NOMO-1 (cell line): ENCODE measurements around the gene CFAP99.

Experiments used
- DNase-seq, 2 experiments: peaks; one replicate each; lab custom pipeline; 2025; ENCODE audit not compliant: unreplicated experiment in 2 of 2; lab: John Stamatoyannopoulos, UW

The CFAP99 gene

DNA sequence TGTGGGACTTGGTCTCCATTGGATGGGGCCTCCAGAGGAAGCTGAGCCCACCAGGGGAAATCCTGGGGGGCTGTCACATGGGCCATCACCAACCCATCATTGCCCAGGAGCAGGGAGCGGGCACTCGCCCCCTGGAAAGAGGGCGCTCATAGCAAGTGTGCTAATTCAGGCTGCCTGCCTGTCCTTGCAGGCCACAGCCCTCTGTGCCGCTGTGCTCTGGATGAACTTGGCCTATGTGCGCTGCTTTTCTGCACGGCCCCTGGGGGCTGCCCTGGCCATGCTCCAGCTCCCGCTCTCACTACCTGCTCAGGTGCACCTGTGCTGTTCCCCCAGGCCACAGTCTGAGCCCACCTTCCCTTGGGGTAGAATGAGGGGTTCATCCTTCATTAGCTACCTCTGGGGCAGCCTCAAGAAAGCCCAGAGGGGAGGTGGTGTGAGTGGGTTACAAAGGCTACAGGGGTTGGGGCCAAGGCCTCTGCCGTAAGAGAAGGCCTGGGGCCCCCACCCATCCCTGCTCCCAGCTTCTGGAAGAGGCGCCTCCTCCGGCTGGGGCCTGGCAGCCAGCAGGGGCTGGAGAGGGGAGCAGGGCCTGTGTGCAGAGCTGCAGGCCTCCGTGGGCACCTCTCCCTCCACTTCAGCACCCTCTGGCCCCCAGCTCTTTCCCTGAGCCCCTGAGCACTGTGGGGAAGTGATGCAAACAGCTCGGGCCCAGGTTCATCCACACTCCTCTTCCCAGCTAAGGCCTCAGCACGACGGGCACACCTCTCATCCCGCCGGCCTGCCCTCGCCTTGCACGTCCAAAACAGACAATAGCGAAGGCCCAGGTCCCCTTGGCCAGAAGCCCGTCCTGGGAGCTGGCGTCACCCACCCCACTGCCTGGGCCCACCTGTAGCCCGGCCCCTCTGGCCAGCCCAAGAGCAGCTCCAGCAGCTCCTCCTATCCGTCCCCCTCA lies 8.9 kb downstream of the CFAP99 start:
- no peak for DNase-seq

DNA sequence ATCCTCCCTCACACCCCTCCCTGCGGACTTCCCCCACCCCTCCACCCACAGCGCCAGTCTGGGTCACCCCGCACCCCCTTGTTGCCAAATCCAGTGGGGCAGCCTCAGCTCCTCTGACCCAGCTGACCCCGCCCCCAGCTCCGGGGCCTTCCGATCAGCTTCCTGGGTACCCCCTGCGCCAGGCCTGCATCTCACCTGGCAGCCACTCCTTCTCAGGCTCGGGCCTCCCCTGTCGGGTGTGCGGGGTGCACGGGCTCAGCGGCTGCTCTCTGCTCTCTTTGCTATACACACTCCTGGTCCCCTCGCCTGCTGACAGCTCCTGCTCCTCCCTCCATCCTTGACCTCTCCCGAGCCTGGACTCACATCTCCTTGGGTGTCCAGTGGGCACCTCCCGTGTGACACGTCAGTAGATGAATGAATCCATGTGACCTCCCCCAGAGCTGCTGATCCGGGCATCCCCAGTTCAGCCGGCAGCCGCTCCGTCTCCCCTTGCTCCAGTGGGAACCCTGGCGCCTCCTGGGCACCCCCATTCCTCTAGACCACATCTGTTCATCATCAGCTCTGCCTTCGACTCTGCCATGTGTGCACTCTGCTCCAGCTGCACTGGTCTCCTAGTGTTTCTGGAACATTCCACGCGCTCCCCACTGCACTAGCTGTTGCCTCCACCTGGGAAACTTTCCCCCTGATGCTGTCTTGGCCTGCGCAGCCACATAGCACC lies 9.9 kb downstream of the CFAP99 start:
- DNase-seq, result no peak

DNA sequence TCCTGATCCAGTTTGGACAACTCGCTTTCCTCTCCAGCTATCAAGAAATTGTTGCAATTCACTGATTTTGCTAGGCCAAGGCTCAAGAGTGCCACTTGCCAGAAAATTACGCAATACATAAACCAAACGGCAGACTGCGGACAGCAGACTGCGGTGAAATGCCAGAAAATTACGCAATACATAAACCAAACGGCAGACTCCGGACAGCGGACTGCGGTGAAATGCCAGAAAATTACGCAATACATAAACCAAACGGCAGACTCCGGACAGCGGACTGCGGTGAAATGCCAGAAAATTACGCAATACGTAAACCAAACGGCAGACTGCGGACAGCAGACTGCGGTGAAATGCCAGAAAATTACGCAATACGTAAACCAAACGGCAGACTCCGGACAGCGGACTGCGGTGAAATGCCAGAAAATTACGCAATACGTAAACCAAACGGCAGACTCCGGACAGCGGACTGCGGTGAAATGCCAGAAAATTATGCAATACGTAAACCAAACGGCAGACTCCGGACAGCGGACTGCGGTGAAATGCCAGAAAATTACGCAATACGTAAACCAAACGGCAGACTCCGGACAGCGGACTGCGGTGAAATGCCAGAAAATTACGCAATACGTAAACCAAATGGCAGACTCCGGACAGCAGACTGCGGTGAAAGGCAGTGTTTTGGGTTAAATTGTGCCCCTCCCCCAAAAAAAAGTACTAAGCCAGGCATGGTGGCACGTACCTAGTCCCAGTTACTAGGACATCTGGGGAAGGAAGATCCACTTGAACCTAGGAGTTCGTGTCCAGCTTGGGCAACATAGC lies 11.4 kb downstream of the CFAP99 start:
- peak in 1 of 2 experiments; percentile 3 for DNase-seq

DNA sequence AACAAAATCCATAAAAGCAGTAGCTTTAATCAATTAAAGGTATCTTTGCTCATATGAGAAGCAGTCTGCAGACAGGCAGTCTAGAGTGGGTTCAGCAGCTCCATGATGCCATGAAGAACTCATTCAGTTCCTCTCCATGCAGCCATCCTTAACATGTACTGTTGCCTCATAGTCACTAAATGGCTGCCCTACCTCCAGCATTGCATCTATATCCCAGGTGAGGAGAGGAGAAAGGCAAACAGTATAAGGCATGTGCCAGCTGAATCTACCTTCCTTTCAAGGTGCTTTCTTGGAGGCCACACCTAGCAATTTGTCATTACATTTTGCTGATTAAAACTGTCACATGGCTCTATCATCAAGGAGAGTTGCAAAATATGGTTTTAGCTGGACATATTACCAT lies 13.2 kb downstream of the CFAP99 start:
- DNase-seq, result no peak

GRCh38 chr4:2432991-2433530 lies 14.3 kb downstream of the CFAP99 start:
- no peak for DNase-seq

- no peak for DNase-seq
Observed at GRCh38 chr4:2433609-2434350, 15.0 kb downstream of the CFAP99 start.

DNA sequence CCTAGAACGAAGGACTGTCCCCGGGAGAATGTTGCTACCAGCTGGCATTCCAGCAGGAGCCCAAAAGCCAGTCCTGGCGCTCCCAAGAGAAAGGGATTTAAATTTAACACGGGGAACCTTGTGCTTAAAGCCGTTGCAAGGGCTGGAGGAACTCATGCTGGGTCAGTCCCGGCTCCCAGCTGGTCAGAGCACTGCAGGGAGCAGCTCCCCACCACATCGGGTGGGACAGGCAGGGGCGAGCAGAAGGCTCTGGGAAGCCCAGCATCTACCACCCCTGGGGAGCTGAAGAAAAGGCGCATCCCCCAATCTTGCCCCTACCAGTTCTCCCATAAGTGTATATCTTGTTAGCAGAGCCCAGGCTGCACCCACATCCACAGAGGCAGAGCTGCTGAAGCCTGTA lies 15.7 kb downstream of the CFAP99 start:
- DNase-seq, result no peak

DNA sequence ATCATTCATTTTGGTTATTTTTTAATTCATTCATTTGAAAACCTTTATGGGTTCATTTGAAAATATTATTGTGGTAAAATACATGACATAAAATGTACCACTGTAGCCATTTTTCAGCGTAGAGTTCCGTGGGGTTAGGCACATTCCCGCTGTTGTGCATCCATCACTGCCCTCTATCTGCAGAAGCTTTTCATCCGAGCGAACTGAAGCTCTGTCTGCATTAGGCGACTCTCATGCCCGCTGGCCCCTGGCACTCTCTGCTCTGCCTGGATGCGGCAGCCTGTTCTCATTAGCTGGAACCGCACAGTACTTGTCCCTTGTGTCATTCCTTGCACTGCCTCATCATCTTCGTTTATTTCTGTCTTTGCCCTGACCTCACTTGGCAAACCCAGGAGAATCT lies 17.5 kb downstream of the CFAP99 start:
- DNase-seq, result no peak

- no peak for DNase-seq
Observed at GRCh38 chr4:2436761-2437474, 18.2 kb downstream of the CFAP99 start.

DNA sequence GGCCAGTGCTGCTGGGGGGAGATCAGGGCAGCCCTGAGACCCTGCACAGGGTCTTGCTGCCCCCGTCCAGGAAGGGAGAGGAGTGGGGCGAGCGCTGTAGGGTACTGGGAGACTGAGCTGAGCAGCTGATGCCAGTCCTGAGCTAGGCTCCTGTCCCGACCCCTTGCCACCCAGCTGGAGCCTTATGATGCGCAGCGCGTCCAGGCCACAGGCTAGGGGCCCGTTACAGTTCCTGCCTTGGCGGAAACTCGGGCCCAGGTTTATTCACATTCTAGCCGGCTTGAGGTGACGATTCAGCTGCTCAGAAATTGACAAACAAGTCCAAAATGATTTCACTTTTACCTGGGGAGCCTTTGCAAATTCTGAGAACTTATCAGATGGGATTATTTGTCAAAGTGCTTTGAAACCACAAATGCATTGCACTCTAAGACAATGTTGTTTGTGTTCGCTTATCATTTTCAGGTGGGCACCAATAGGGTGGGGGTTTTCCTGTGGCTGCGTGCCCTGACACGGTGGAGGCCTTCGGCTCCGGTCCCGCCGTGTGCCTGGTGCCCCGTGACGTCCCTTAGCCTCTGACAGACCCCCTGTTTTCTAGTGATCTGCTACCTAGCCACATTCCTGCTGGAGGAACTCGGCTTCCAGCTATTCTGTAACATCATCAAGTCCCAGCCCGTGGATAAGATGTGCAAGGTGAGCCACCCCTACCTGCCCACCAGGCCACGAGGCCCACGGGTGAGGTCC lies 18.9 kb downstream of the CFAP99 start:
- no peak for DNase-seq

DNA sequence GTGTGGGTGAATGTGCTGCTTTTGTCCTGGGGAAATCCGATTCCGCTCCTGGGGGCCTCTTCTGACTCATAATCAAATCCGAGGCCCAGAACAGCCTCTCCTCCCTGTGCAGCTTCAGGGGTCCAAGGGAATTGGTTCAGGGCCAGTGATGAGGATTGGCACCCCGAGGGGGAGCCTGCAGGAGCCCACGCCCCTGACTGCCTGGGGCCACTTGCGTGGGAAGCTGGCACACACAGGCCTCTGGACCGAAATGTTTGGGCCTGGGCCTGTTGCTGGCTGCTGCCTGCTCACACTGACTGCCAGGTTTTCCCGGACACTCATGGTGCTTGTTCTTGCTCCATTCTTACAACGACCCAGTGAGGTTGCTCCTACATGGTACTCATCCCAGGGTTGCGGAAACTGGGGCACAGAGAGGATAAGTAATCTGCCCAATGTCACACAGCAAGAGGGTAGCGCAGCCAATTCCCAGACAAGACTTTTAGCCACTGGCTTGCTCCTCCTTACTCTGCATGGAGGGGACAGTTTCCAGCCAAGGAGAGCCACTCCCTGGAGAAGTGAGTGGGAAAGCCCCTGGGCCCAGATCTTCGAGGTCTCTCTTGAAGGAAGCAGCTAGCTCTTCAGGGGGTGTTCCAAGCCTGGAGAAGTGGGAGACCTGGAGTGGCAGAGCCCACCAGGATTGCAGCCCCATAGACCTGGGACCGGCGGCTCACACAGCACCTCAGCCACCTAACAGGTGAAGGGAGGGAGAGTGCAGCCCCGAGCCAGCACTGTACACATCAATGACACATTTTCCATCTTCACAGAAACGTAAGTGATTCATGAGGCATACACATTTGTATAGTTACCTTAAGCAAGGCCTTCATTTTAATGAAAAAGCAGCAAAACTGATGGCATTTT lies 20.3 kb downstream of the CFAP99 start:
- DNase-seq, result no peak

- DNase-seq, result peak; percentile 70 to 72
Observed at GRCh38 chr4:2441393-2442174, 22.8 kb downstream of the CFAP99 start.

GRCh38 chr4:2442175-2442993 lies 23.6 kb downstream of the CFAP99 start:
- no peak for DNase-seq

- DNase-seq, result no peak
Observed at GRCh38 chr4:2443061-2443730, 24.4 kb downstream of the CFAP99 start.

DNA sequence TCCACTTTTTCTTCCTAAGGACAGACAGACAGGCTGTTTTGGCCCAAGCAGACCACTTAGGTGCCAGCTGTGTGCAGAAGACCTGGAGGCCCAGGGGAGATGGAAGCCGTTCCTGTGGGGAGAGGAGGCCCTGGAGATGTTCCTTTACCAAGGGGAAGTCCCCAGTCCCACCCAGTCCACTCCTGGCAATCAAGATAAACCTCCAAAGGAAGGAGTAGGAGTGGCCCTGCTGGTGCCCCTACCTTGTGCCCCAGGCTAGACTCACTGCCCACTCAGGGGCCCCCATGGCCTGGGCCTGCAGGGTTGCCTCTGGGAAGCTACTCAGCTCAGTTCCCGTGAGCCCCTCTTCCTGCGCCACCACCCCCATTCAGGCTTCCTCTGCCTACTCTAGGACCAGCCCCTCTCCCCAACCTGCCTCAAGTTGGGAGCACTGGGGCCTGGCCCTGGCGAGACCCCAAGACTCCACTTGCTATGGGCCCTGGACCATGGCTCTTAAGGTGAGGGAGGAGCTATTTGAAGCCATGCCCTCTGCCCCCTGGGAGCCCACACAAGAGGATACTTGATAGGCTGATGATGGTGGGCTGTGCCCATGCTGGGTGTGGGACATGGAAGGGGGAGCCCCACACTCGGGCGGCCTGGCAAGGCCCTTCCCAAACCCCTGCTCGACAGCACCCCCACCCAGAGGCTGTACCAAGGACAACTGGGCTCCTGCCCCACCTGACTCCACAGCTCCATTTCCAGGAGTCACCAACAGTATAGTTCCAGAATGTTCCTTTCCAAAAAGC lies 25.4 kb downstream of the CFAP99 start:
- no peak for DNase-seq
